Progenitor cell of endocrine pancreas (in vitro differentiated cells): ENCODE results near the gene PRLHR. TPM values are rescaled to one million over a fixed set of nuclear protein-coding genes. Genes with fewer than 3 reads are reported as not detected.

Experiments used
- DNase-seq: peaks from one replicate; pipeline ENCODE4 v3.0.0; 2021; ENCODE audit warnings: low spot score; ENCODE audit not compliant: unreplicated experiment
- H3K27ac Mint-ChIP-seq: 2 replicates; pipeline ENCODE4 v1.8.0; 2021; ENCODE audit warnings: mild to moderate bottlenecking, moderate library complexity, mixed read lengths
- H3K27me3 Mint-ChIP-seq: 2 replicates; pipeline ENCODE4 v1.8.0; 2021; ENCODE audit warnings: mixed read lengths
- H3K36me3 Mint-ChIP-seq: 2 replicates; pipeline ENCODE4 v1.8.0; 2022; ENCODE audit warnings: mixed read lengths; ENCODE audit not compliant: insufficient read depth
- H3K4me1 Mint-ChIP-seq: 2 replicates; pipeline ENCODE4 v1.8.0; 2021; ENCODE audit warnings: low read depth, mixed read lengths
- H3K4me3 Mint-ChIP-seq: 2 replicates; pipeline ENCODE4 v1.8.0; 2021; ENCODE audit warnings: low read depth, mild to moderate bottlenecking, moderate library complexity, mixed read lengths
- H3K9me3 Mint-ChIP-seq: 2 replicates; pipeline ENCODE4 v1.8.0; 2021; ENCODE audit warnings: low read depth, mixed read lengths
- CTCF ChIP-seq: fragments of 200-600 bp; sonication (generic); IDR thresholded peaks from one replicate; pipeline ENCODE4 v1.5.0; 2021; ENCODE audit warnings: antibody characterized with exemption, mild to moderate bottlenecking; ENCODE audit not compliant: unreplicated experiment
- total RNA-seq: library from RNA; stranded (reverse); gene quantifications from 2 replicates; pipeline ENCODE4 v1.2.1, GENCODE V29; 2021

Gene PRLHR
- total RNA-seq, 1 donor from 2014 or later: 1.5 TPM

- Mint-ChIP-seq H3K4me1 (peaks cover 9% of the 10 kb centered on the region), H3K27me3 (peaks cover 5% of the 10 kb centered on the region), H3K9me3 (peaks cover 3% of the 10 kb centered on the region), H3K27ac (no peak overlapping the region), H3K36me3 (no peaks in the 10 kb centered on the region), H3K4me3 (no peak overlapping the region)
- no peak for TF ChIP-seq CTCF
- DNase-seq: no peak
These were observed 11.8 kb downstream of the PRLHR start for GRCh38 chr10:118583611-118584010.

- no peak for TF ChIP-seq CTCF
- Mint-ChIP-seq H3K4me3 (no peak overlapping the region), H3K27ac (no peak overlapping the region), H3K9me3 (peaks cover 3% of the 10 kb centered on the region), H3K36me3 (no peaks in the 10 kb centered on the region), H3K4me1 (peaks cover 9% of the 10 kb centered on the region), H3K27me3 (no peaks in the 10 kb centered on the region)
- no peak for DNase-seq
These were observed 12.9 kb downstream of the PRLHR start for GRCh38 chr10:118582511-118582910.

- peaks cover 9% of the 10 kb centered on the region for H3K4me1 Mint-ChIP-seq
- DNase-seq: no peak
- no peak for TF ChIP-seq CTCF
- no peaks in the 10 kb centered on the region for H3K36me3 Mint-ChIP-seq
- no peak overlapping the region for H3K27ac Mint-ChIP-seq
- H3K4me3 Mint-ChIP-seq: no peak overlapping the region
- H3K9me3 Mint-ChIP-seq: peaks cover 3% of the 10 kb centered on the region
- H3K27me3 Mint-ChIP-seq: no peaks in the 10 kb centered on the region
These were observed 14.1 kb downstream of the PRLHR start for GRCh38 chr10:118581340-118581739.

GRCh38 chr10:118580702-118581101 lies 14.7 kb downstream of the PRLHR start:
- no peak for TF ChIP-seq CTCF
- peaks cover 9% of the 10 kb centered on the region for H3K4me1 Mint-ChIP-seq
- peaks cover 3% of the 10 kb centered on the region for H3K9me3 Mint-ChIP-seq
- H3K36me3 Mint-ChIP-seq: no peaks in the 10 kb centered on the region
- no peak for DNase-seq
- no peak overlapping the region for H3K4me3 Mint-ChIP-seq
- no peak overlapping the region for H3K27ac Mint-ChIP-seq
- H3K27me3 Mint-ChIP-seq: no peaks in the 10 kb centered on the region

- Mint-ChIP-seq H3K27ac (no peak overlapping the region), H3K4me1 (peaks cover 4% of the 10 kb centered on the region), H3K27me3 (peaks cover 8% of the 10 kb centered on the region), H3K36me3 (no peaks in the 10 kb centered on the region), H3K4me3 (no peak overlapping the region), H3K9me3 (no peaks in the 10 kb centered on the region)
- no peak for DNase-seq
- TF ChIP-seq CTCF: no peak
These were observed 21.9 kb downstream of the PRLHR start for GRCh38 chr10:118573512-118573911.
